Measurements from ENCODE around the gene MRPL50.

MRPL50 gene

GRCh38 chr9:101394687-101395086 lies 3.7 kb downstream of the MRPL50 start:
- ATAC-seq: no peak
- TF ChIP-seq TCF4 (CRISPR knock-in tag; IDR thresholded peaks at IDR 0.05; ENCODE audit: borderline replicate concordance): no peak
- TF ChIP-seq ZFP30 (CRISPR knock-in tag; IDR thresholded peaks at IDR 0.05): no peak
- TF ChIP-seq SNAI2 (CRISPR knock-in tag; IDR thresholded peaks at IDR 0.05): no peak
- TF ChIP-seq, protein P1, sequence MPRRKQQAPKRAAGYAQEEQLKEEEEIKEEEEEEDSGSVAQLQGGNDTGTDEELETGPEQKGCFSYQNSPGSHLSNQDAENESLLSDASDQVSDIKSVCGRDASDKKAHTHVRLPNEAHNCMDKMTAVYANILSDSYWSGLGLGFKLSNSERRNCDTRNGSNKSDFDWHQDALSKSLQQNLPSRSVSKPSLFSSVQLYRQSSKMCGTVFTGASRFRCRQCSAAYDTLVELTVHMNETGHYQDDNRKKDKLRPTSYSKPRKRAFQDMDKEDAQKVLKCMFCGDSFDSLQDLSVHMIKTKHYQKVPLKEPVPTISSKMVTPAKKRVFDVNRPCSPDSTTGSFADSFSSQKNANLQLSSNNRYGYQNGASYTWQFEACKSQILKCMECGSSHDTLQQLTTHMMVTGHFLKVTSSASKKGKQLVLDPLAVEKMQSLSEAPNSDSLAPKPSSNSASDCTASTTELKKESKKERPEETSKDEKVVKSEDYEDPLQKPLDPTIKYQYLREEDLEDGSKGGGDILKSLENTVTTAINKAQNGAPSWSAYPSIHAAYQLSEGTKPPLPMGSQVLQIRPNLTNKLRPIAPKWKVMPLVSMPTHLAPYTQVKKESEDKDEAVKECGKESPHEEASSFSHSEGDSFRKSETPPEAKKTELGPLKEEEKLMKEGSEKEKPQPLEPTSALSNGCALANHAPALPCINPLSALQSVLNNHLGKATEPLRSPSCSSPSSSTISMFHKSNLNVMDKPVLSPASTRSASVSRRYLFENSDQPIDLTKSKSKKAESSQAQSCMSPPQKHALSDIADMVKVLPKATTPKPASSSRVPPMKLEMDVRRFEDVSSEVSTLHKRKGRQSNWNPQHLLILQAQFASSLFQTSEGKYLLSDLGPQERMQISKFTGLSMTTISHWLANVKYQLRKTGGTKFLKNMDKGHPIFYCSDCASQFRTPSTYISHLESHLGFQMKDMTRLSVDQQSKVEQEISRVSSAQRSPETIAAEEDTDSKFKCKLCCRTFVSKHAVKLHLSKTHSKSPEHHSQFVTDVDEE (CRISPR knock-in tag; IDR thresholded peaks at IDR 0.05): no peak
- TF ChIP-seq PATZ1 (CRISPR knock-in tag; IDR thresholded peaks at IDR 0.05; ENCODE audit: borderline replicate concordance): no peak
- no peak for TF ChIP-seq ISL1 (CRISPR knock-in tag; IDR thresholded peaks at IDR 0.05)
- TF ChIP-seq ESRRG (CRISPR knock-in tag; IDR thresholded peaks at IDR 0.05): no peak
- TF ChIP-seq ZC3H10 (CRISPR knock-in tag; IDR thresholded peaks at IDR 0.05): no peak
- TF ChIP-seq GLIS3 (CRISPR knock-in tag; IDR thresholded peaks at IDR 0.05): no peak
- no peak for TF ChIP-seq ZNF8 (CRISPR knock-in tag; IDR thresholded peaks at IDR 0.05)
- TF ChIP-seq RARB (CRISPR knock-in tag; IDR thresholded peaks at IDR 0.05): no peak
- TF ChIP-seq, protein P2, sequence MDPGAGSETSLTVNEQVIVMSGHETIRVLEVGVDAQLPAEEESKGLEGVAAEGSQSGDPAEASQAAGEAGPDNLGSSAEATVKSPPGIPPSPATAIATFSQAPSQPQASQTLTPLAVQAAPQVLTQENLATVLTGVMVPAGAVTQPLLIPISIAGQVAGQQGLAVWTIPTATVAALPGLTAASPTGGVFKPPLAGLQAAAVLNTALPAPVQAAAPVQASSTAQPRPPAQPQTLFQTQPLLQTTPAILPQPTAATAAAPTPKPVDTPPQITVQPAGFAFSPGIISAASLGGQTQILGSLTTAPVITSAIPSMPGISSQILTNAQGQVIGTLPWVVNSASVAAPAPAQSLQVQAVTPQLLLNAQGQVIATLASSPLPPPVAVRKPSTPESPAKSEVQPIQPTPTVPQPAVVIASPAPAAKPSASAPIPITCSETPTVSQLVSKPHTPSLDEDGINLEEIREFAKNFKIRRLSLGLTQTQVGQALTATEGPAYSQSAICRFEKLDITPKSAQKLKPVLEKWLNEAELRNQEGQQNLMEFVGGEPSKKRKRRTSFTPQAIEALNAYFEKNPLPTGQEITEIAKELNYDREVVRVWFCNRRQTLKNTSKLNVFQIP (CRISPR knock-in tag; IDR thresholded peaks at IDR 0.05; ENCODE audit: borderline replicate concordance, low read depth): no peak
- TF ChIP-seq ZNF70 (CRISPR knock-in tag; IDR thresholded peaks at IDR 0.05): no peak
- TF ChIP-seq, protein P3, sequence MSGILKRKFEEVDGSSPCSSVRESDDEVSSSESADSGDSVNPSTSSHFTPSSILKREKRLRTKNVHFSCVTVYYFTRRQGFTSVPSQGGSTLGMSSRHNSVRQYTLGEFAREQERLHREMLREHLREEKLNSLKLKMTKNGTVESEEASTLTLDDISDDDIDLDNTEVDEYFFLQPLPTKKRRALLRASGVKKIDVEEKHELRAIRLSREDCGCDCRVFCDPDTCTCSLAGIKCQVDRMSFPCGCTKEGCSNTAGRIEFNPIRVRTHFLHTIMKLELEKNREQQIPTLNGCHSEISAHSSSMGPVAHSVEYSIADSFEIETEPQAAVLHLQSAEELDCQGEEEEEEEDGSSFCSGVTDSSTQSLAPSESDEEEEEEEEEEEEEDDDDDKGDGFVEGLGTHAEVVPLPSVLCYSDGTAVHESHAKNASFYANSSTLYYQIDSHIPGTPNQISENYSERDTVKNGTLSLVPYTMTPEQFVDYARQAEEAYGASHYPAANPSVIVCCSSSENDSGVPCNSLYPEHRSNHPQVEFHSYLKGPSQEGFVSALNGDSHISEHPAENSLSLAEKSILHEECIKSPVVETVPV (CRISPR knock-in tag; IDR thresholded peaks at IDR 0.05): no peak
- no peak for TF ChIP-seq PPARA (CRISPR knock-in tag; IDR thresholded peaks at IDR 0.05; ENCODE audit: borderline replicate concordance)

GRCh38 chr9:101393135-101393534 lies 5.3 kb downstream of the MRPL50 start:
- ATAC-seq: no peak
- TF ChIP-seq OSR1 (CRISPR knock-in tag; IDR thresholded peaks at IDR 0.05) (no peak), PATZ1 (CRISPR knock-in tag; IDR thresholded peaks at IDR 0.05; ENCODE audit: borderline replicate concordance) (no peak), GLIS3 (CRISPR knock-in tag; IDR thresholded peaks at IDR 0.05) (no peak), ZNF8 (CRISPR knock-in tag; IDR thresholded peaks at IDR 0.05) (no peak), SNAI2 (CRISPR knock-in tag; IDR thresholded peaks at IDR 0.05) (no peak), ZNF565 (CRISPR knock-in tag; conservative IDR thresholded peaks at IDR 0.05; ENCODE audit: low read depth) (no peak), ZFP30 (CRISPR knock-in tag; IDR thresholded peaks at IDR 0.05) (no peak), CREB5 (CRISPR knock-in tag; IDR thresholded peaks at IDR 0.05; ENCODE audit: low read depth) (no peak), TOX (CRISPR knock-in tag; IDR thresholded peaks at IDR 0.05; ENCODE audit: borderline replicate concordance) (no peak), ESRRG (CRISPR knock-in tag; IDR thresholded peaks at IDR 0.05) (no peak), ISL1 (CRISPR knock-in tag; IDR thresholded peaks at IDR 0.05) (no peak), ARNTL (CRISPR knock-in tag; IDR thresholded peaks at IDR 0.05; ENCODE audit: borderline replicate concordance, low read depth) (no peak), ZNF70 (CRISPR knock-in tag; IDR thresholded peaks at IDR 0.05) (no peak), PPARA (CRISPR knock-in tag; IDR thresholded peaks at IDR 0.05; ENCODE audit: borderline replicate concordance) (no peak)
- TF ChIP-seq, protein P3 (CRISPR knock-in tag; IDR thresholded peaks at IDR 0.05): no peak
- TF ChIP-seq, protein P1 (CRISPR knock-in tag; IDR thresholded peaks at IDR 0.05): no peak

Data from SK-N-SH treated with all-trans-retinoic acid at 6 μM for 48 hours (cell line).